ENCODE data around the gene MAP2K2. TPM values are rescaled to one million over a fixed set of nuclear protein-coding genes. Genes with fewer than 3 reads are reported as not detected.

Gene MAP2K2
- total RNA-seq, 2 donors from 2014 or later, result 191 TPM

DNA sequence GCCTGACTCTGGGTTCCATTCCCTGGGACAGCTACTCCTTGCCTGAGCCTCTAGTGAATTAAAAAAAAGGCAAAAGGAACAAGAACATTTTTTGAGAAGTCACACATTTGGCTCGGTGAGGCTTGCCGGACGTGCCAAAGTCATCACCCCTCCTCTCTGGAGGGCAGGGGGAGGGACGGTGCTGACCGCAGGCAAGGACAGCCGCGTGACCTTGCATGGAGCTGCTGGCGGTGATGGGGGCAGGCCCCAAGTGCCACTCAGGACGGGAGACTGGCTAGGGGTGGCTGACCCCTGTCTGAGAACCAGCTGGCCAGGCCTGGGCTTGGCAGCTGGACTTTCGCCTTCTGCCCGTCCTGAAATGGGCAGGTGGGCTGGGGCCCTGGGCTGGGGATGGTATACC, 26.4 kb downstream of the MAP2K2 start:
- TF ChIP-seq, protein P1, sequence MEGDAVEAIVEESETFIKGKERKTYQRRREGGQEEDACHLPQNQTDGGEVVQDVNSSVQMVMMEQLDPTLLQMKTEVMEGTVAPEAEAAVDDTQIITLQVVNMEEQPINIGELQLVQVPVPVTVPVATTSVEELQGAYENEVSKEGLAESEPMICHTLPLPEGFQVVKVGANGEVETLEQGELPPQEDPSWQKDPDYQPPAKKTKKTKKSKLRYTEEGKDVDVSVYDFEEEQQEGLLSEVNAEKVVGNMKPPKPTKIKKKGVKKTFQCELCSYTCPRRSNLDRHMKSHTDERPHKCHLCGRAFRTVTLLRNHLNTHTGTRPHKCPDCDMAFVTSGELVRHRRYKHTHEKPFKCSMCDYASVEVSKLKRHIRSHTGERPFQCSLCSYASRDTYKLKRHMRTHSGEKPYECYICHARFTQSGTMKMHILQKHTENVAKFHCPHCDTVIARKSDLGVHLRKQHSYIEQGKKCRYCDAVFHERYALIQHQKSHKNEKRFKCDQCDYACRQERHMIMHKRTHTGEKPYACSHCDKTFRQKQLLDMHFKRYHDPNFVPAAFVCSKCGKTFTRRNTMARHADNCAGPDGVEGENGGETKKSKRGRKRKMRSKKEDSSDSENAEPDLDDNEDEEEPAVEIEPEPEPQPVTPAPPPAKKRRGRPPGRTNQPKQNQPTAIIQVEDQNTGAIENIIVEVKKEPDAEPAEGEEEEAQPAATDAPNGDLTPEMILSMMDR (conservative IDR thresholded peaks at IDR 0.05), result no peak
- 95 to 100% methylated on average over 5 to 11 of the region's 11 CpGs for WGBS, 2 experiments (ENCODE audit: insufficient coverage in 1 of 2, insufficient read length in 1 of 2)
- no peaks in the 10 kb centered on the region for H3K4me1 ChIP-seq (ENCODE audit: control insufficient read depth, insufficient read depth, low read length)
- H3K27me3 Mint-ChIP-seq (ENCODE audit: insufficient read depth), result no peaks in the 10 kb centered on the region
- no peak overlapping the region for H3K27ac ChIP-seq (ENCODE audit: low read depth, low read length)
- H3K9me3 ChIP-seq (ENCODE audit: control insufficient read depth, low read length), result no peaks in the 10 kb centered on the region
- H3K9me3 Mint-ChIP-seq, result no peaks in the 10 kb centered on the region
- H3K4me3 Mint-ChIP-seq, result no peak overlapping the region
- H3K27ac Mint-ChIP-seq, result no peak overlapping the region
- no peaks in the 10 kb centered on the region for H3K4me1 Mint-ChIP-seq
- peaks cover 51% of the 10 kb centered on the region for H3K36me3 Mint-ChIP-seq (ENCODE audit: low read depth)
- DNase-seq, result no peak
- H3K27me3 ChIP-seq (ENCODE audit: control insufficient read depth, insufficient read depth, low read length, poor library complexity, severe bottlenecking), result no peaks in the 10 kb centered on the region
- peaks cover 37% of the 10 kb centered on the region for H3K36me3 ChIP-seq (ENCODE audit: control insufficient read depth, insufficient read depth, low read length)
- H3K4me3 ChIP-seq (ENCODE audit: low read length), result no peak overlapping the region
- H3K9ac ChIP-seq (ENCODE audit: extremely low read depth, low read length, poor library complexity, severe bottlenecking), result no peak overlapping the region

DNA sequence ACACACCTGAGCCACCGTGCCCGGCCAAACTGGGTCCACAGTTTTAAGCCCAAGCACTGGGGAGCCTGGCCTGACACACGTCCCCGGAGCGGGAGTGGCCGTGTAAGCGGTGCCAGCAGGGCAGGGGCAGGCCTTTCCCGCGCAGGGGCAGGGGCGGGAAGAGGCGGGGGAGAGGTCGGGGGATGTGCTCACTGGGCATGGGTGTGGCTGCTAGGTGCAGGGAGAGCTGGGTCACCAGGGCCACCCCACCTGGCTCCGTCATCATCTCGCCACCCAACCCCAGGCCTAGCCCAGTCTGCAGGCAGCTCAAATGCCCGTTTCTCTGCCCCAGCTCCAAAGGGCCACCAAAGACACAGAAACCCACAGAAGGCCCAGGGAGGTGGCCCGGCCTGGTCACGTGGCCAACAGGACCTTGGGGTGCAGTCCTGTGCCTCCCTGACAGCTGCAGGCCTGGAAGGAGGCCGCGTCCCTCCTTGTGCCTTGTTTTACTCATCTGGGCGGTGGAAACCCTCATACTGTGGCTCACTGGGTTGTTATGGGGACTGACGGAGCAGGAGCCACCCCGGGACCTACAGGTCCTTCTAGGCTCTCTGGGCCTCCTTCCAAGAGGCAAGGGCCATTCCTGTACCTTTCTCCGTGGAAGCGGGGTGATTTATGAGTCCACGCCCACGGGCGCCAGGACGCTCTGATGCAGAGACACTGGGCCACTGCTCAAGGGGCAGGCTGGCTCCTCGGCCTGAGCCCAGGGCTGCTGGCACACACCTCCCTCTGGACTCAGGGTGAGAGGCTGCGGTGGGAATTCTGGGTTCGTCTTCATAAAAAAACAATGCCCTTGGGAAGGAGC, 27.7 kb downstream of the MAP2K2 start:
- Mint-ChIP-seq H3K27me3 (ENCODE audit: insufficient read depth) (no peaks in the 10 kb centered on the region), H3K36me3 (ENCODE audit: low read depth) (peaks cover 46% of the 10 kb centered on the region), H3K27ac (no peak overlapping the region), H3K9me3 (no peaks in the 10 kb centered on the region), H3K4me1 (no peaks in the 10 kb centered on the region), H3K4me3 (no peak overlapping the region)
- Histone ChIP-seq H3K27me3 (ENCODE audit: control insufficient read depth, insufficient read depth, low read length, poor library complexity, severe bottlenecking) (no peaks in the 10 kb centered on the region), H3K9ac (ENCODE audit: extremely low read depth, low read length, poor library complexity, severe bottlenecking) (no peak overlapping the region), H3K36me3 (ENCODE audit: control insufficient read depth, insufficient read depth, low read length) (peaks cover 32% of the 10 kb centered on the region), H3K27ac (ENCODE audit: low read depth, low read length) (no peak overlapping the region), H3K4me1 (ENCODE audit: control insufficient read depth, insufficient read depth, low read length) (no peaks in the 10 kb centered on the region), H3K9me3 (ENCODE audit: control insufficient read depth, low read length) (no peaks in the 10 kb centered on the region), H3K4me3 (ENCODE audit: low read length) (no peak overlapping the region)
- WGBS, 2 experiments (ENCODE audit: insufficient coverage in 1 of 2, insufficient read length in 1 of 2), result 93 to 95% methylated on average over 27 to 31 of the region's 31 CpGs
- TF ChIP-seq, protein P1 (conservative IDR thresholded peaks at IDR 0.05), result no peak
- no peak for DNase-seq

GRCh38 chr19:4095488-4095844, 28.5 kb downstream of the MAP2K2 start:
- TF ChIP-seq, protein P1 (conservative IDR thresholded peaks at IDR 0.05), result no peak
- H3K4me1 ChIP-seq (ENCODE audit: control insufficient read depth, insufficient read depth, low read length), result no peaks in the 10 kb centered on the region
- peaks cover 39% of the 10 kb centered on the region for H3K36me3 Mint-ChIP-seq (ENCODE audit: low read depth)
- H3K27ac Mint-ChIP-seq, result no peak overlapping the region
- no peaks in the 10 kb centered on the region for H3K9me3 Mint-ChIP-seq
- H3K9ac ChIP-seq (ENCODE audit: extremely low read depth, low read length, poor library complexity, severe bottlenecking), result no peak overlapping the region
- H3K27me3 Mint-ChIP-seq (ENCODE audit: insufficient read depth), result no peaks in the 10 kb centered on the region
- H3K4me3 ChIP-seq (ENCODE audit: low read length), result no peak overlapping the region
- H3K36me3 ChIP-seq (ENCODE audit: control insufficient read depth, insufficient read depth, low read length), result peaks cover 31% of the 10 kb centered on the region
- 91 to 95% methylated on average over 9 to 12 of the region's 12 CpGs for WGBS, 2 experiments (ENCODE audit: insufficient coverage in 1 of 2, insufficient read length in 1 of 2)
- H3K27ac ChIP-seq (ENCODE audit: low read depth, low read length), result no peak overlapping the region
- DNase-seq, result no peak
- no peaks in the 10 kb centered on the region for H3K27me3 ChIP-seq (ENCODE audit: control insufficient read depth, insufficient read depth, low read length, poor library complexity, severe bottlenecking)
- H3K9me3 ChIP-seq (ENCODE audit: control insufficient read depth, low read length), result no peaks in the 10 kb centered on the region
- no peak overlapping the region for H3K4me3 Mint-ChIP-seq
- H3K4me1 Mint-ChIP-seq, result no peaks in the 10 kb centered on the region
